SU-DHL-6 (cell line): ENCODE measurements around the gene ETF1.

ENCODE experiments used
- H2AFZ ChIP-seq: fragments of 200-600 bp; sonication (generic); 2 replicates; pipeline ENCODE4 v1.6.1; 2014; ENCODE audit warnings: low read depth, mild to moderate bottlenecking, moderate library complexity, mixed read lengths, antibody characterized with exemption, low read length; ENCODE audit not compliant: severe bottlenecking
- H3F3A ChIP-seq: fragments of 200-600 bp; shearing (Covaris generic); 2 replicates; pipeline ENCODE4 v1.6.0; 2016; ENCODE audit warnings: antibody characterized with exemption, mild to moderate bottlenecking; ENCODE audit not compliant: insufficient read depth
- H3K27ac ChIP-seq: fragments of 200-600 bp; sonication (generic); 2 replicates; pipeline ENCODE4 v1.5.1; 2016; ENCODE audit warnings: low read depth, mild to moderate bottlenecking, low read length, moderate library complexity, mixed read lengths
- H3K27me3 ChIP-seq: fragments of 200-600 bp; sonication (generic), shearing (Covaris generic); 2 replicates; pipeline ENCODE4 v1.6.0; 2014; ENCODE audit warnings: mild to moderate bottlenecking, low read length
- H3K36me3 ChIP-seq: fragments of 200-600 bp; sonication (generic); 2 replicates; pipeline ENCODE4 v1.6.1; 2014; ENCODE audit warnings: mild to moderate bottlenecking, low read length, mixed read lengths
- H3K4me2 ChIP-seq: fragments of 300-600, 200-600 bp; shearing (Covaris generic), sonication (generic); 2 replicates; pipeline ENCODE4 v1.6.0; 2014; ENCODE audit warnings: low read length, low read depth, mild to moderate bottlenecking; ENCODE audit not compliant: poor library complexity, severe bottlenecking
- H3K4me3 ChIP-seq: fragments of 200-600 bp; sonication (generic); 2 replicates; pipeline ENCODE4 v1.5.1; 2014; ENCODE audit warnings: antibody characterized with exemption, low read length, mild to moderate bottlenecking, mixed read lengths; ENCODE audit not compliant: insufficient read depth, poor library complexity, severe bottlenecking
- H3K79me2 ChIP-seq: fragments of 200-600 bp; sonication (generic); 2 replicates; pipeline ENCODE4 v1.6.1; 2014; ENCODE audit warnings: mild to moderate bottlenecking, low read length, moderate library complexity; ENCODE audit not compliant: insufficient read depth
- H3K9ac ChIP-seq: fragments of 200-600 bp; sonication (generic); 2 replicates; pipeline ENCODE4 v1.7.0; 2014; ENCODE audit warnings: mild to moderate bottlenecking, low read length
- H3K9me2 ChIP-seq: fragments of 200-600 bp; sonication (generic); replicated peaks from 2 replicates; pipeline ENCODE4 v1.6.1; 2014; ENCODE audit warnings: low read length; ENCODE audit not compliant: insufficient read depth
- H3K9me3 ChIP-seq: fragments of 200-600 bp; sonication (generic); 2 replicates; pipeline ENCODE4 v1.6.1; 2014; ENCODE audit warnings: low read length, mixed read lengths; ENCODE audit not compliant: insufficient read depth
- H4K20me1 ChIP-seq: fragments of 200-600 bp; sonication (generic); 2 replicates; pipeline ENCODE4 v1.6.1; 2014; ENCODE audit warnings: low read depth, mild to moderate bottlenecking, antibody characterized with exemption, low read length, moderate library complexity, mixed read lengths
- EZH2phosphoT487 ChIP-seq: fragments of 200-600 bp; sonication (generic), shearing (Covaris generic); conservative IDR thresholded peaks from 2 replicates; pipeline ENCODE4 v1.6.1; 2018; ENCODE audit warnings: mild to moderate bottlenecking, antibody characterized with exemption, low read length, moderate library complexity, mixed read lengths
- TF ChIP-seq, protein P1 (sequence below): fragments of 200-600 bp; sonication (generic); IDR thresholded peaks from one replicate; pipeline ENCODE4 v1.5.1; 2017; ENCODE audit warnings: antibody characterized with exemption, mild to moderate bottlenecking, low read length, moderate library complexity; ENCODE audit not compliant: insufficient read depth, poor library complexity, severe bottlenecking

Gene ETF1

DNA sequence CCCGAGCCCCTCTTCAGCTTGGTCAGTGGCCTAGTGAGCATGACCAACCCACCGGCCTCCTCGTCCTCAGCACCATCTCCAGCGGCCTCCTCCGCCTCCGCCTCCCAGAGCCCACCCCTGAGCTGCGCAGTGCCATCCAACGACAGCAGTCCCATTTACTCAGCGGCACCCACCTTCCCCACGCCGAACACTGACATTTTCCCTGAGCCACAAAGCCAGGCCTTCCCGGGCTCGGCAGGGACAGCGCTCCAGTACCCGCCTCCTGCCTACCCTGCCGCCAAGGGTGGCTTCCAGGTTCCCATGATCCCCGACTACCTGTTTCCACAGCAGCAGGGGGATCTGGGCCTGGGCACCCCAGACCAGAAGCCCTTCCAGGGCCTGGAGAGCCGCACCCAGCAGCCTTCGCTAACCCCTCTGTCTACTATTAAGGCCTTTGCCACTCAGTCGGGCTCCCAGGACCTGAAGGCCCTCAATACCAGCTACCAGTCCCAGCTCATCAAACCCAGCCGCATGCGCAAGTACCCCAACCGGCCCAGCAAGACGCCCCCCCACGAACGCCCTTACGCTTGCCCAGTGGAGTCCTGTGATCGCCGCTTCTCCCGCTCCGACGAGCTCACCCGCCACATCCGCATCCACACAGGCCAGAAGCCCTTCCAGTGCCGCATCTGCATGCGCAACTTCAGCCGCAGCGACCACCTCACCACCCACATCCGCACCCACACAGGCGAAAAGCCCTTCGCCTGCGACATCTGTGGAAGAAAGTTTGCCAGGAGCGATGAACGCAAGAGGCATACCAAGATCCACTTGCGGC, 75.9 kb downstream of the ETF1 start:
- no peak overlapping the region for H2AFZ ChIP-seq
- H3K4me2 ChIP-seq = peak overlapping the region; percentile 92
- H3F3A ChIP-seq = peaks cover 13% of the 10 kb centered on the region
- no peaks in the 10 kb centered on the region for H3K79me2 ChIP-seq
- peak overlapping the region; percentile 75 for H3K4me3 ChIP-seq
- H3K9me2 ChIP-seq = no peaks in the 10 kb centered on the region
- H3K36me3 ChIP-seq = no peaks in the 10 kb centered on the region; the same call in 1 of the 2 replicates
- peak overlapping the region; percentile 94 for H3K9ac ChIP-seq
- no peak overlapping the region for H3K27ac ChIP-seq
- H4K20me1 ChIP-seq = peaks cover 6% of the 10 kb centered on the region; the same call in 1 of the 2 replicates
- H3K27me3 ChIP-seq = no peaks in the 10 kb centered on the region
- no peaks in the 10 kb centered on the region for H3K9me3 ChIP-seq
- TF ChIP-seq, protein P1, sequence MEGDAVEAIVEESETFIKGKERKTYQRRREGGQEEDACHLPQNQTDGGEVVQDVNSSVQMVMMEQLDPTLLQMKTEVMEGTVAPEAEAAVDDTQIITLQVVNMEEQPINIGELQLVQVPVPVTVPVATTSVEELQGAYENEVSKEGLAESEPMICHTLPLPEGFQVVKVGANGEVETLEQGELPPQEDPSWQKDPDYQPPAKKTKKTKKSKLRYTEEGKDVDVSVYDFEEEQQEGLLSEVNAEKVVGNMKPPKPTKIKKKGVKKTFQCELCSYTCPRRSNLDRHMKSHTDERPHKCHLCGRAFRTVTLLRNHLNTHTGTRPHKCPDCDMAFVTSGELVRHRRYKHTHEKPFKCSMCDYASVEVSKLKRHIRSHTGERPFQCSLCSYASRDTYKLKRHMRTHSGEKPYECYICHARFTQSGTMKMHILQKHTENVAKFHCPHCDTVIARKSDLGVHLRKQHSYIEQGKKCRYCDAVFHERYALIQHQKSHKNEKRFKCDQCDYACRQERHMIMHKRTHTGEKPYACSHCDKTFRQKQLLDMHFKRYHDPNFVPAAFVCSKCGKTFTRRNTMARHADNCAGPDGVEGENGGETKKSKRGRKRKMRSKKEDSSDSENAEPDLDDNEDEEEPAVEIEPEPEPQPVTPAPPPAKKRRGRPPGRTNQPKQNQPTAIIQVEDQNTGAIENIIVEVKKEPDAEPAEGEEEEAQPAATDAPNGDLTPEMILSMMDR = no peak
- no peak for TF ChIP-seq EZH2phosphoT487

DNA sequence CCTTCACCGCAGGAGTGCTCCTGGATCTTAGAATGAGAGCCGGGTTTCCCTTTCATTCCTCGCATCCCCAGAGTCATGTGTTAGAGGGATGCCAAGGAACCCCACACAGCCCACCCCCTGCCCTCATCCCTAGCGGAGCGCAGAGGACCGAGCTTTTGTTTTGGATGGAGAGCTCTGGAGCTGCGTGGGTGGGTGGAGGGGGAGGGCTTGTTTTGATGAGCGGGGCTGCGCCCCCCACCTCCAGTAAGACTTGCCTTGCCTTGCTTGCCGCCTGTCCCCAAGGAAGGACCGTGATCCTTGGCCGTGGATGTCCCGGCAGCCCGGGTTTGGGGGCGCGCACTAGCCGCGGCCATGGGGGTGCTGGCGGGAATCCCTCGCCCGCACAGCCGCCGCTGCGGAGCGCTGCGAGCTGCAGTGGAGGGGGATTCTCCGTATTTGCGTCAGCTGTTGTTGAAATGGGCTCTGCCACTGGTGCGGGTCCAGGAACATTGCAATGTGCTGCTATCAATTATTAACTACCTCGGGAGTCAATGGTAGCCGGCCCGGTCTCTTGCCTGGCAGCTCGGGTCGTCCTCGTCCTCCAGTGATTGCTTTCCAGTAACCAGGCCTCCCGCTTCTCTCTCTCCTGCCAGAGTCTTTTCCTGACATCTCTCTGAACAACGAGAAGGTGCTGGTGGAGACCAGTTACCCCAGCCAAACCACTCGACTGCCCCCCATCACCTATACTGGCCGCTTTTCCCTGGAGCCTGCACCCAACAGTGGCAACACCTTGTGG, 76.7 kb downstream of the ETF1 start:
- H3K9me2 ChIP-seq = no peaks in the 10 kb centered on the region
- no peak overlapping the region for H3K27ac ChIP-seq
- no peaks in the 10 kb centered on the region; the same call in 1 of the 2 replicates for H3K36me3 ChIP-seq
- no peak overlapping the region for H2AFZ ChIP-seq
- H3K9ac ChIP-seq = peak overlapping the region; percentile 94
- H3K9me3 ChIP-seq = no peaks in the 10 kb centered on the region
- no peaks in the 10 kb centered on the region for H3K27me3 ChIP-seq
- H3K79me2 ChIP-seq = no peaks in the 10 kb centered on the region
- TF ChIP-seq, protein P1 = no peak
- TF ChIP-seq EZH2phosphoT487 = no peak
- H3K4me3 ChIP-seq = peak overlapping the region; percentile 75
- H3K4me2 ChIP-seq = peak overlapping the region; percentile 92
- peaks cover 6% of the 10 kb centered on the region; the same call in 1 of the 2 replicates for H4K20me1 ChIP-seq
- H3F3A ChIP-seq = peaks cover 13% of the 10 kb centered on the region

DNA sequence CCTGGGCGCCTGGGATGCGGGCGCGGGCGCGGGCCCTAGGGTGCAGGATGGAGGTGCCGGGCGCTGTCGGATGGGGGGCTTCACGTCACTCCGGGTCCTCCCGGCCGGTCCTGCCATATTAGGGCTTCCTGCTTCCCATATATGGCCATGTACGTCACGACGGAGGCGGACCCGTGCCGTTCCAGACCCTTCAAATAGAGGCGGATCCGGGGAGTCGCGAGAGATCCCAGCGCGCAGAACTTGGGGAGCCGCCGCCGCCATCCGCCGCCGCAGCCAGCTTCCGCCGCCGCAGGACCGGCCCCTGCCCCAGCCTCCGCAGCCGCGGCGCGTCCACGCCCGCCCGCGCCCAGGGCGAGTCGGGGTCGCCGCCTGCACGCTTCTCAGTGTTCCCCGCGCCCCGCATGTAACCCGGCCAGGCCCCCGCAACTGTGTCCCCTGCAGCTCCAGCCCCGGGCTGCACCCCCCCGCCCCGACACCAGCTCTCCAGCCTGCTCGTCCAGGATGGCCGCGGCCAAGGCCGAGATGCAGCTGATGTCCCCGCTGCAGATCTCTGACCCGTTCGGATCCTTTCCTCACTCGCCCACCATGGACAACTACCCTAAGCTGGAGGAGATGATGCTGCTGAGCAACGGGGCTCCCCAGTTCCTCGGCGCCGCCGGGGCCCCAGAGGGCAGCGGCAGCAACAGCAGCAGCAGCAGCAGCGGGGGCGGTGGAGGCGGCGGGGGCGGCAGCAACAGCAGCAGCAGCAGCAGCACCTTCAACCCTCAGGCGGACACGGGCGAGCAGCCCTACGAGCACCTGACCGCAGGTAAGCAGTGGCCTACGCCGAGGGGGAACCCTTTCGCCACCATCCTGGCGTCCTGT, 77.5 kb downstream of the ETF1 start, which contains the start of gene EGR1:
EGR1 (plus strand) TSS at position 219 of the 864 bp plus-strand sequence; CDS start at position 502, 283 bp downstream.
- Histone ChIP-seq H3K9me3 (no peaks in the 10 kb centered on the region), H3K27ac (peak within 1 kb of the TSS; percentile 80), H3K4me2 (peak within 1 kb of the TSS; percentile 92), H4K20me1 (peaks cover 6% of the 10 kb centered on the region; the same call in 1 of the 2 replicates), H3K9ac (peak within 1 kb of the TSS; percentile 94), H3K79me2 (no peaks in the 10 kb centered on the region), H3K36me3 (no peaks in the 10 kb centered on the region; the same call in 1 of the 2 replicates), H3K27me3 (no peaks in the 10 kb centered on the region), H3K9me2 (no peaks in the 10 kb centered on the region), H3F3A (peaks cover 13% of the 10 kb centered on the region), H2AFZ (peak within 1 kb of the TSS; percentile 81), H3K4me3 (peak within 1 kb of the TSS; percentile 75)
- no peak for TF ChIP-seq EZH2phosphoT487
- TF ChIP-seq, protein P1 = no peak
